SK-N-SH (cell line): ENCODE measurements around the gene OR2L13. TPM values are rescaled to one million over a fixed set of nuclear protein-coding genes. Genes with fewer than 3 reads are reported as not detected.

Experiments
- CTCF ChIA-PET: fragments of 300-600, 350-600 bp; formaldehyde crosslinking; extraction: SDS; loops from one replicate; lab custom pipeline; 2021; lab: Yijun Ruan, JAX
- POLR2A ChIA-PET: fragments of 350-600 bp; sonication (Branson Sonifier 250); formaldehyde crosslinking; extraction: SDS; loops from one replicate; lab custom pipeline; 2020; ENCODE audit warnings: antibody characterized with exemption, inconsistent platforms; lab: Yijun Ruan, JAX
- DNase-seq: peaks from one replicate; pipeline ENCODE4 v3.0.0; 2012
- H2AFZ ChIP-seq: fragments of 200-600 bp; sonication (generic); 2 replicates; pipeline ENCODE4 v1.8.1; 2016; ENCODE audit warnings: antibody characterized with exemption, mild to moderate bottlenecking, low read depth
- H3F3A ChIP-seq: fragments of 200-600 bp; sonication (generic); replicated peaks from 2 replicates; pipeline ENCODE3; 2016; ENCODE audit warnings: antibody characterized with exemption, mild to moderate bottlenecking; ENCODE audit not compliant: insufficient read depth
- H3K27ac ChIP-seq, 2 experiments: fragments of 200-500 bp in 1 of 2; fragments of 200-600 bp in 1 of 2; sonication (Bioruptor generic) in 1 of 2; sonication (generic), shearing (Covaris generic) in 1 of 2; 2 replicates each; pipeline versions ENCODE4 v1.5.1 to v1.6.1; 2014 to 2016; ENCODE audit warnings: low read depth in 2 of 2, inconsistent platforms in 1 of 2, low read length in 1 of 2, mild to moderate bottlenecking in 1 of 2, mixed read lengths in 1 of 2
- H3K27me3 ChIP-seq: fragments of 200-600 bp; sonication (generic), shearing (Covaris generic); 2 replicates; pipeline ENCODE4 v1.6.1; 2016; ENCODE audit warnings: mixed run types; ENCODE audit not compliant: insufficient read depth
- H3K36me3 ChIP-seq, 2 experiments: fragments of 200-500 bp in 1 of 2; fragments of 200-600 bp in 1 of 2; sonication (Bioruptor generic) in 1 of 2; sonication (generic) in 1 of 2; replicated peaks in 1 of 2; 2 replicates each; pipeline versions ENCODE3 to v1.5.1; 2014 to 2016; ENCODE audit warnings: low read length in 1 of 2, mild to moderate bottlenecking in 1 of 2; ENCODE audit not compliant: insufficient read depth in 2 of 2, control insufficient read depth in 1 of 2
- H3K4me1 ChIP-seq, 2 experiments: fragments of 200-500 bp in 1 of 2; fragments of 200-600 bp in 1 of 2; sonication (Bioruptor generic) in 1 of 2; sonication (generic), shearing (Covaris generic) in 1 of 2; 2 replicates each; pipeline versions ENCODE4 v1.5.1 to v1.6.1; 2014 to 2016; ENCODE audit warnings: low read depth in 1 of 2, low read length in 1 of 2, mixed run types in 1 of 2; ENCODE audit not compliant: insufficient read depth in 2 of 2, control insufficient read depth in 1 of 2
- H3K4me2 ChIP-seq: fragments of 200-600 bp; sonication (generic), shearing (Covaris generic); 2 replicates; pipeline ENCODE4 v1.6.1; 2017; ENCODE audit warnings: mixed run types
- H3K4me3 ChIP-seq, 2 experiments: fragments of 200-500 bp in 1 of 2; fragments of 200-600 bp in 1 of 2; sonication (Bioruptor generic) in 1 of 2; sonication (generic), shearing (Covaris generic) in 1 of 2; 2 replicates each; pipeline versions ENCODE4 v1.5.1 to v1.8.1; 2014 to 2016; ENCODE audit warnings: low read depth in 2 of 2, inconsistent platforms in 1 of 2, low read length in 1 of 2, mild to moderate bottlenecking in 1 of 2, mixed read lengths in 1 of 2, moderate library complexity in 1 of 2
- H3K79me2 ChIP-seq: fragments of 200-600 bp; sonication (generic); 2 replicates; pipeline ENCODE4 v1.8.1; 2017; ENCODE audit warnings: mild to moderate bottlenecking; ENCODE audit not compliant: insufficient read depth
- H3K9ac ChIP-seq: fragments of 200-600 bp; sonication (generic); 2 replicates; pipeline ENCODE4 v1.6.1; 2017; ENCODE audit warnings: mixed run types
- H3K9me2 ChIP-seq: fragments of 200-600 bp; sonication (generic); 2 replicates; pipeline ENCODE4 v1.6.1; 2017; ENCODE audit warnings: mixed run types
- H3K9me3 ChIP-seq: fragments of 200-600 bp; sonication (generic); 2 replicates; pipeline ENCODE4 v1.6.1; 2017; ENCODE audit warnings: mixed run types, mild to moderate bottlenecking, moderate library complexity
- H4K20me1 ChIP-seq: fragments of 200-600 bp; sonication (generic); 2 replicates; pipeline ENCODE4 v1.6.1; 2017; ENCODE audit warnings: mild to moderate bottlenecking, mixed run types; ENCODE audit not compliant: insufficient read depth
- CHD2 ChIP-seq: fragments of 150-350 bp; IDR thresholded peaks from 2 replicates; pipeline ENCODE4 v1.6.1; 2018; ENCODE audit warnings: low read length; ENCODE audit not compliant: partially characterized antibody
- CTCF ChIP-seq: fragments of 200-600 bp; sonication (generic); IDR thresholded peaks from 2 replicates; pipeline ENCODE4 v1.6.1; 2017; ENCODE audit warnings: antibody characterized with exemption, mild to moderate bottlenecking, moderate library complexity
- EP300 ChIP-seq, 2 experiments: IDR thresholded peaks; 2 replicates each; pipeline versions ENCODE4 v1.4.0 to v1.6.1; 2012; ENCODE audit warnings: borderline replicate concordance in 1 of 2, low read depth in 1 of 2, low read length in 1 of 2
- FOXJ3 ChIP-seq: sonication (generic); formaldehyde crosslinking; IDR thresholded peaks from 2 replicates; pipeline ENCODE4 v1.5.1; 2020; ENCODE audit warnings: mild to moderate bottlenecking, missing genetic modification reagents
- GATA2 ChIP-seq: sonication (generic); formaldehyde crosslinking; IDR thresholded peaks from 2 replicates; pipeline ENCODE4 v1.5.0; 2020; ENCODE audit warnings: mild to moderate bottlenecking, missing genetic modification reagents
- JUND ChIP-seq: IDR thresholded peaks from 2 replicates; pipeline ENCODE4 v1.4.0; 2012
- MAX ChIP-seq: IDR thresholded peaks from 2 replicates; pipeline ENCODE4 v1.4.0; 2012; ENCODE audit warnings: low read depth
- MEF2A ChIP-seq: IDR thresholded peaks from 2 replicates; pipeline ENCODE4 v1.4.0; 2012; ENCODE audit warnings: low read depth, borderline replicate concordance
- MXI1 ChIP-seq: IDR thresholded peaks from 2 replicates; pipeline ENCODE4 v1.6.1; 2012; ENCODE audit warnings: mild to moderate bottlenecking, low read depth, low read length, improper control_type of control experiment
- NFIC ChIP-seq: IDR thresholded peaks from 2 replicates; pipeline ENCODE4 v1.4.0; 2012; ENCODE audit warnings: borderline replicate concordance
- NRF1 ChIP-seq: IDR thresholded peaks from 2 replicates; pipeline ENCODE4 v1.6.1; 2012; ENCODE audit warnings: low read depth, mild to moderate bottlenecking, low read length
- SIN3A ChIP-seq: IDR thresholded peaks from 2 replicates; pipeline ENCODE4 v1.6.1; 2012; ENCODE audit warnings: low read depth, mild to moderate bottlenecking, low read length, moderate library complexity, borderline replicate concordance
- TCF12 ChIP-seq: IDR thresholded peaks from 2 replicates; pipeline ENCODE4 v1.4.0; 2012
- TEAD4 ChIP-seq: IDR thresholded peaks from 2 replicates; pipeline ENCODE4 v1.4.0; 2012; ENCODE audit warnings: mild to moderate bottlenecking, borderline replicate concordance; ENCODE audit not compliant: insufficient read depth
- USF1 ChIP-seq: IDR thresholded peaks from 2 replicates; pipeline ENCODE4 v1.4.0; 2012; ENCODE audit warnings: low read depth, borderline replicate concordance
- ZBTB33 ChIP-seq: IDR thresholded peaks from 2 replicates; pipeline ENCODE4 v1.4.0; 2012; ENCODE audit warnings: low read depth, borderline replicate concordance
- WGBS: methylation state at CpG from one replicate; pipeline ENCODE4 v1.1.6; 2017; ENCODE audit warnings: low lambda C conversion rate; 5-methylcytosine and 5-hydroxymethylcytosine counted together
- polyA plus RNA-seq, 3 experiments: library from polyadenylated mRNA; depleted of rRNA; stranded (reverse); fragments of >200 nt; gene quantifications; 2 replicates each; pipeline ENCODE4 v1.2.3, GENCODE V29; 2012
- TF ChIP-seq, protein P1 (sequence below): fragments of 150-350 bp; IDR thresholded peaks from 2 replicates; pipeline ENCODE4 v1.6.1; 2016; ENCODE audit warnings: mild to moderate bottlenecking, low read depth, low read length
- TF ChIP-seq, protein P2 (sequence below): IDR thresholded peaks from 2 replicates; pipeline ENCODE4; 2012

OR2L13 gene
- polyA plus RNA-seq, 1 of the 3 experiments (the other 2 are of a cell fraction): 0.23 TPM

GRCh38 chr1:248111157-248111556 is 16.2 kb downstream of the OR2L13 start (continued):
- TF ChIP-seq NFIC (no peak), CTCF (no peak), NRF1 (no peak), USF1 (no peak), MXI1 (no peak), FOXJ3 (CRISPR knock-in tag) (no peak)

- no peak overlapping the region for H3K9ac ChIP-seq
- CTCF ChIA-PET: interaction anchor here (1.0 to 1.5 kb wide), 2 partner anchors 11 to 119 kb away, joined by 3 read pairs; no protein-coding TSS in a partner anchor
- peaks cover 4% of the 10 kb centered on the region; the same call in 1 of the 2 replicates for H3K9me3 ChIP-seq
- H2AFZ ChIP-seq: no peak overlapping the region
- TF ChIP-seq USF1 (no peak), FOXJ3 (CRISPR knock-in tag) (no peak), ZBTB33 (no peak), CHD2 (no peak), TCF12 (no peak), CTCF (no peak), JUND (no peak), GATA2 (CRISPR knock-in tag) (no peak), NRF1 (no peak), SIN3A (no peak), TEAD4 (no peak), MAX (no peak), EP300 (IDR thresholded peaks at IDR 0.05; ENCODE audit: borderline replicate concordance in 1 of 2, low read depth in 1 of 2, low read length in 1 of 2) (no peak), NFIC (no peak), MXI1 (no peak), MEF2A (no peak)
- TF ChIP-seq, protein P1, sequence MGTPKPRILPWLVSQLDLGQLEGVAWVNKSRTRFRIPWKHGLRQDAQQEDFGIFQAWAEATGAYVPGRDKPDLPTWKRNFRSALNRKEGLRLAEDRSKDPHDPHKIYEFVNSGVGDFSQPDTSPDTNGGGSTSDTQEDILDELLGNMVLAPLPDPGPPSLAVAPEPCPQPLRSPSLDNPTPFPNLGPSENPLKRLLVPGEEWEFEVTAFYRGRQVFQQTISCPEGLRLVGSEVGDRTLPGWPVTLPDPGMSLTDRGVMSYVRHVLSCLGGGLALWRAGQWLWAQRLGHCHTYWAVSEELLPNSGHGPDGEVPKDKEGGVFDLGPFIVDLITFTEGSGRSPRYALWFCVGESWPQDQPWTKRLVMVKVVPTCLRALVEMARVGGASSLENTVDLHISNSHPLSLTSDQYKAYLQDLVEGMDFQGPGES: no peak
- TF ChIP-seq, protein P2, sequence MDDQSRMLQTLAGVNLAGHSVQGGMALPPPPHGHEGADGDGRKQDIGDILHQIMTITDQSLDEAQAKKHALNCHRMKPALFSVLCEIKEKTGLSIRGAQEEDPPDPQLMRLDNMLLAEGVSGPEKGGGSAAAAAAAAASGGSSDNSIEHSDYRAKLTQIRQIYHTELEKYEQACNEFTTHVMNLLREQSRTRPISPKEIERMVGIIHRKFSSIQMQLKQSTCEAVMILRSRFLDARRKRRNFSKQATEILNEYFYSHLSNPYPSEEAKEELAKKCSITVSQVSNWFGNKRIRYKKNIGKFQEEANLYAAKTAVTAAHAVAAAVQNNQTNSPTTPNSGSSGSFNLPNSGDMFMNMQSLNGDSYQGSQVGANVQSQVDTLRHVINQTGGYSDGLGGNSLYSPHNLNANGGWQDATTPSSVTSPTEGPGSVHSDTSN: no peak
- no peaks in the 10 kb centered on the region for H3K36me3 ChIP-seq
- H3F3A ChIP-seq: no peaks in the 10 kb centered on the region
- H3K9me2 ChIP-seq: no peaks in the 10 kb centered on the region
- no peaks in the 10 kb centered on the region; a peak in 1 of 4 replicates for H3K4me1 ChIP-seq
- no peak overlapping the region for H3K4me3 ChIP-seq
- H4K20me1 ChIP-seq: no peaks in the 10 kb centered on the region
- no peak overlapping the region for H3K27ac ChIP-seq
- no peaks in the 10 kb centered on the region for H3K79me2 ChIP-seq
- H3K27me3 ChIP-seq: no peaks in the 10 kb centered on the region
- no peak overlapping the region for H3K4me2 ChIP-seq
- peak; percentile 8 for DNase-seq
- POLR2A ChIA-PET: no interaction called here
- WGBS: 3% methylated on average over 7 of the region's 7 CpGs
Measured at GRCh38 chr1:248114890-248115289, 19.9 kb downstream of the OR2L13 start.
